HS-5 (cell line): Measurements from ENCODE around the gene INCA1.
A peak's percentile ranks its signal among the peaks of the same experiment; 100 is the strongest.

ENCODE experiments used
- DNase-seq: peaks from one replicate; pipeline ENCODE4 v3.0.0-alpha.2; 2012; ENCODE audit warnings: low read depth

INCA1 gene

GRCh38 chr17:4948931-4949320 lies 48.4 kb downstream of the INCA1 start:
- DNase-seq: no peak

- DNase-seq: peak; percentile 92
Measured at GRCh38 chr17:4948166-4948930, 49.0 kb downstream of the INCA1 start, which contains the start of gene PFN1. TSS of gene PFN1 (minus strand) at chr17:4948530. CDS start at chr17:4948394, 136 bp downstream.

- DNase-seq: no peak
Measured at GRCh38 chr17:4947411-4948165, 49.7 kb downstream of the INCA1 start.

DNA sequence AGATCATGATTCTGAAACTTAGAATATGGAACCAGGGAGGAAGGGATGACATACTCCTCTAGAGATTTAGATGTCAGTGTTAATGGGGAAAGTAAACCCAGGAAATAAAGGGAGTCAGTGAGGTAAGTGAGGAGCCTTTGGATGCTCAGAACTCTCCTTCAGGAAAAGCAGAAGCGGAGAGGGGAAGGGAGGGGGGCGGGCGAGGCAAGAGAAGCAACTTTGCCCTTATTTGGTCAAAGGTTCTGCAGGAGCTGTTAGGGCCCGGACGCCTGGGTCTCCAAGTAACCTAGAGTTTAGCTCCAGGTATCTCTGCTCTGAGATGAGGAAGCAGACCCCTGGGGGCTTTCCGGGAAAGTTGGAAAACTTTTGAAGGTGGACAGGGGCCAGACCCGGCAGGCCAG lies 50.3 kb downstream of the INCA1 start:
- no peak for DNase-seq

DNA sequence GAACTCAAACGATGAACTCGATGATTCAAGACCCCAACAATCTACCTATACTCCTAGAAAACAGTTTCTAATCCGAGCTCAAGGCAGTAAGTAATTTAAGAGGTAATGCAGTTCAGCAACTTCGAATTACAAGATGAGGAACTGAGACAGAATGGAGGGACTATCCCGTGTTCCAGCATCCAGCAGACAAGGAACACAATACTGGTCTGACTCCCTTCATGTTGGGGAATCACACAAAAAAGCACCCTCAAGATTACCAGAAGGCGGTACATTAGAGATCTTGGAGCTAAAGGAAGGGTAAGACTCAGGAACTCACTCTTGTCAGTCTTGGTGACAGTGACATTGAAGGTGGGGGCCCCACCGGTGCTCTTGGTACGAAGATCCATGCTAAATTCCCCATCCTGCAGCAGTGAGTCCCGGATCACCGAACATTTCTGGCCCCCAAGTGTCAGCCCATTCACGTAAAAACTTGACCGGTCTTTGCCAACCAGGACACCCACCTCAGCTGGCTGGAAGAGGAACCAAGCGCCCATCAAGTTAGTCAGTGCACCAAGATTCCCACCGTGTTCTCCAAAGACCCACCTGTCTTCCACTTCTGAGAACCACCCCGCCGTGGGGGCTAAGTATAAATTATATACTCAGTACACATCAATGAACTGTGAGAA lies 50.9 kb downstream of the INCA1 start:
- DNase-seq: no peak

- DNase-seq: no peak
Measured at GRCh38 chr17:4945944-4946280, 51.4 kb downstream of the INCA1 start.

GRCh38 chr17:4945176-4945943 lies 52.0 kb downstream of the INCA1 start:
- DNase-seq: peak; percentile 87

DNA sequence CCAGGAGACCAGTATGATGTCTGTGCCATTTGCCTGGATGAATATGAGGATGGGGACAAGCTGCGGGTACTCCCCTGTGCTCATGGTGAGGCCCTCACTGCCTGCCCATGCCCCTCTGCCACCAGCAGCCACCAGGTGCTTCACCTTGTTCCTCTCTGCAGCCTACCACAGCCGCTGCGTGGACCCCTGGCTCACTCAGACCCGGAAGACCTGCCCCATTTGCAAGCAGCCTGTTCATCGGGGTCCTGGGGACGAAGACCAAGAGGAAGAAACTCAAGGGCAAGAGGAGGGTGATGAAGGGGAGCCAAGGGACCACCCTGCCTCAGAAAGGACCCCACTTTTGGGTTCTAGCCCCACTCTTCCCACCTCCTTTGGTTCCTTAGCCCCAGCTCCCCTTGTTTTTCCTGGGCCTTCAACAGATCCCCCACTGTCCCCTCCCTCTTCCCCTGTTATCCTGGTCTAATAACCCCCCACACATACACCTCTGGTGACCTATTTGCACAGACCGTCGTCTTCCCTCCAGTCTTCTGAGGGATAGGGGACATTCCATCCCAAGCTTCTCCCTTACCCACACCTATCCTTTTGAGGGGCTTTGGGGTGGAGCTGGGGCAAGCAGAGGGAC lies 52.7 kb downstream of the INCA1 start:
- DNase-seq: no peak

GRCh38 chr17:4944163-4944553 lies 53.2 kb downstream of the INCA1 start:
- no peak for DNase-seq

- DNase-seq: no peak
Measured at GRCh38 chr17:4942760-4943508, 54.4 kb downstream of the INCA1 start.

GRCh38 chr17:4941319-4941610 lies 56.1 kb downstream of the INCA1 start:
- DNase-seq: no peak

DNA sequence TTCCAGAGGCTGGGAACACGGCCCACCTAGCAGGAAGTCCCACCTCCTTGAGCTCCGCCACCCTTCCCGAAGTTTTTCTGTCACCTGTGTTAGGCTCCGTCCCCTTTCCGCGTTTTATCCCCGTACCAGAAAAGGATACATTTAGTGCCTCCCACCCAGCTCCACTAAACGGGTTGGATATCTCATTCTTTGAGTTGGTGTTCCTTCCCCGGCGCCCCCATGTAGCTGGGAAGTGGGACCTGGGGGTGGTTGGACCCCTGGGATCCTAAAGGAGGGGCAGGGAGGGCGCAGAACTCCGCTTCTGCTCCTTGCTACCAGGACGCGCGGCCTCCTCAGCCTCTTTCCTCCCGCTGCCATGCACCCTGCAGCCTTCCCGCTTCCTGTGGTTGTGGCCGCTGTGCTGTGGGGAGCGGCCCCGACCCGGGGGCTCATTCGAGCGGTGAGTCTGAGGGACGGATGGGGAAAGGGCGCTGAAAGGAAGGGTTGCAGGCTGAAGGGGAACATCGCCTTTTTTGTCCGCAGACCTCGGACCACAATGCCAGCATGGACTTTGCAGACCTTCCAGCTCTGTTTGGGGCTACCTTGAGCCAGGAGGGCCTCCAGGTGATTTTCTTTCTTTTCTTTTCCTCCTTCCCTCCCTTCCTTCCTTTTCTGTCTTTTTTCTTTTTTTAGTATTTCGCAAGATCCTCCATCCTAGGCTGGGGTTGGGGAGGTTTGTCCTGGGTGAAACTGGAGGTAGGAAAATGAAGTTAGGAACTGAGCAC lies 56.6 kb downstream of the INCA1 start:
- DNase-seq: no peak

DNA sequence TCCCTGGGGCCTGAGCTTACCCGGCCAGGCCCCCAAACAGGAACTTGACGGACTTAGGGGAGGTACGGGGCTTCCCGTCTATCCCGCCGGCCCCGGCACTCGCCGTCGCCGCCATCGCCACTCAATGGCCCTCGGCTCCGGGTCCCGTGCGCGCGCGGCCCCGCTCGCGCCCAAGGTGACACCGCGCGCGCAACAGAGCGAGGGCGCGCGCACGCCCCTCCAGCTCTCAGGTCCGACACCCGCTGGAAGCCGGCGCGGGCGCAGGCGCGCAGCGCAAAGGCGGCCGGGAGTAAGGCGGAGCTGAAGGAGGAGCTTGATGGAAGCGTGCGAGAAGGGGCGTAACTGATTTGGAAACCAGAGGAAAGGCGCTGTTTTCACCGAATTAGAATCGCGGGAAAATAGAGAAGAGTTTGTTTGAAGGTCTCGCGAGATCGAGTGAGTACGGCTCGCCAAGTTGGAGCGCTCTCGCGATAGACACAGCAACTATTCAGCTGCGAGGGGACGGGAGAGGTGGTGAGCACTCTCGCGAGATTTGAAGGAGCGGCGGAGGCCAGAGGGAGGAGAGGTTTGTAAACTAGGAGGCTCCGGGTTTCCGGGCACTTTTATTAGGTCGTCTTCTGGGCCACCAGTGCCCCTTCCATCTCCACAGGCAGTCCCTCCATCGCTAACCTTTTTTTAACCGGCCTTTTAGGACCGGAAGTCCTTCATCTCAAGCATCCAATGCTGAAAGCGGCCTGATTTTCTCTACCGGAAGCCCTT lies 57.3 kb downstream of the INCA1 start, which contains the start of the genes RNF167 and SLC25A11:
TSS of gene RNF167 (plus strand) at position 473 of the 759 bp plus-strand sequence. CDS start 642 bp downstream, outside the sequence.
TSS of gene SLC25A11 (minus strand) at position 251 of the 759 bp plus-strand sequence. CDS start at position 115, 136 bp downstream.
- peak; percentile 99 for DNase-seq

- no peak for DNase-seq
Measured at GRCh38 chr17:4939546-4939795, 57.9 kb downstream of the INCA1 start.

- no peak for DNase-seq
Measured at GRCh38 chr17:4938688-4939545, 58.4 kb downstream of the INCA1 start.
